HL-60 (cell line): ENCODE results near the gene SEC14L5.

Experiments
- DNase-seq, 2 experiments: peaks; one replicate each; pipeline ENCODE4 v3.0.0-alpha.2; 2010 to 2020; ENCODE audit warnings: low read depth in 1 of 2, low spot score in 1 of 2
- H3K27ac ChIP-seq: fragments of 250-450 bp; sonication (Bioruptor Pico); replicated peaks from 2 replicates; pipeline ENCODE4 v1.5.1; 2020; ENCODE audit warnings: mild to moderate bottlenecking, moderate library complexity
- H3K27me3 ChIP-seq: fragments of 250-450 bp; sonication (Bioruptor Pico); 2 replicates; pipeline ENCODE4 v1.5.1; 2021; ENCODE audit warnings: mild to moderate bottlenecking, moderate library complexity; ENCODE audit not compliant: insufficient read depth, poor library complexity, severe bottlenecking
- H3K4me3 ChIP-seq: replicated peaks from 2 replicates; pipeline ENCODE4 v1.5.1; 2011; ENCODE audit warnings: mild to moderate bottlenecking, control low read depth, low read length; ENCODE audit not compliant: insufficient read depth
- GABPA ChIP-seq: IDR thresholded peaks from 2 replicates; pipeline ENCODE4 v1.6.1; 2012; ENCODE audit warnings: low read depth
- POLR2AphosphoS5 ChIP-seq: IDR thresholded peaks from 2 replicates; pipeline ENCODE4 v1.6.1; 2012; ENCODE audit warnings: low read depth
- SPI1 ChIP-seq: IDR thresholded peaks from 2 replicates; pipeline ENCODE4 v1.6.1; 2012; ENCODE audit warnings: low read depth, mild to moderate bottlenecking, borderline replicate concordance
- TF ChIP-seq, protein P1 (sequence below): IDR thresholded peaks from one replicate; pipeline ENCODE4 v1.5.1; 2011; ENCODE audit warnings: low read length, control low read depth, inconsistent platforms; ENCODE audit not compliant: insufficient read depth
- TF ChIP-seq, protein P2 (sequence below): IDR thresholded peaks from 2 replicates; pipeline ENCODE4 v1.6.1; 2012; ENCODE audit warnings: low read depth; ENCODE audit not compliant: insufficient replicate concordance

Gene SEC14L5

DNA sequence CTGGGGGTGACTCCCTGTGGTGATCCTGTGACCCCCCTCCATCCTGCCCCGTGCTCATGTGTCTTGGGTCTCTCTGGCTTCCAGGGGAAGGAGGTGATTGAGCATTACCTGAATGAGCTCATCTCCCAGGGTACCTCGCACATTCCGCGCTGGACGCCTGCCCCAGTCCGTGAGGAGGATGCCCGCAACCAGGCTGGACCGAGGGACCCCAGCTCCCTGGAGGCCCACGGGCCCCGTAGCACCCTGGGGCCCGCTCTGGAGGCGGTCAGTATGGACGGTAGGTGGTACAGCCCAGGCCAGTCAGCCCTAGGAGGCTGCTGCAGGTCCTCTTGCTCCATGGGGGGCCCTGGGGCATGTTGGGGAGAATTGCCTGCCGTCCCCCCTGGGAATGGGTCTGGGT lies 33.6 kb downstream of the SEC14L5 start:
- no peak for DNase-seq

DNA sequence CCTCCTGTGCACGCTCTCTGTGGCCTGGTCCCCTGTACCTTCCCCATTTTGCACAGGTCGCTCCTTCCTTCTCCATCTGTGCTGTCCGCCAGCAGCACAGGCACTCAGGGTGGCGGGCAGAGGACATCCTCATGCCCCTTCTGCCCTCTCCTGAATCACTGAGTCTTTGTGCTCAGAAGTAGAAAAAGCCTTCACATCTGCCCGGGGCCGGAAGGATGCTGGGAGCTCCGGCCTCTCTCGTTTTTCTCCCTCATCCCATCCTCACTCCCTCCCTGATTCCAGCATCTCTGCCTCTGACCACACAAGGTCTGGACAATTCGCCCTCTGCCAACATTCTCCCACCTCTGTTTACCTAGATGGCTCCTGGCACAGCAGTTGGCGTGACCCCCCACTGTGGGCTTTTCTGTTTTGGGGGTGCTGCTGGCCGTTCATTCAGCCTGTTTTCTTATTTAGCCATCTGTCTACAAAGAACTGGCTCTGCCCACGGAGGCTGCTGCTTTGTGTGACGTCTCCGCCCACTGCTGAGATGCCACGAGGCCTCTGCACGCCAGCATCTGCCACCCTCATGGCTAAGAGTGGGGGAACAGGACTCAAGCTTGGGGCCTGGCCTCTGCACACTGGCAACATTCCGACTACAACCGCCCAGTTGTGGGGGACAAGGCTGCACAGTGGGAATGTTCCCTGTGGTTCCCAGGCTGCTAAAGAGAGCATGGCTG lies 36.7 kb downstream of the SEC14L5 start:
- TF ChIP-seq SPI1 = no peak
- TF ChIP-seq, protein P1, sequence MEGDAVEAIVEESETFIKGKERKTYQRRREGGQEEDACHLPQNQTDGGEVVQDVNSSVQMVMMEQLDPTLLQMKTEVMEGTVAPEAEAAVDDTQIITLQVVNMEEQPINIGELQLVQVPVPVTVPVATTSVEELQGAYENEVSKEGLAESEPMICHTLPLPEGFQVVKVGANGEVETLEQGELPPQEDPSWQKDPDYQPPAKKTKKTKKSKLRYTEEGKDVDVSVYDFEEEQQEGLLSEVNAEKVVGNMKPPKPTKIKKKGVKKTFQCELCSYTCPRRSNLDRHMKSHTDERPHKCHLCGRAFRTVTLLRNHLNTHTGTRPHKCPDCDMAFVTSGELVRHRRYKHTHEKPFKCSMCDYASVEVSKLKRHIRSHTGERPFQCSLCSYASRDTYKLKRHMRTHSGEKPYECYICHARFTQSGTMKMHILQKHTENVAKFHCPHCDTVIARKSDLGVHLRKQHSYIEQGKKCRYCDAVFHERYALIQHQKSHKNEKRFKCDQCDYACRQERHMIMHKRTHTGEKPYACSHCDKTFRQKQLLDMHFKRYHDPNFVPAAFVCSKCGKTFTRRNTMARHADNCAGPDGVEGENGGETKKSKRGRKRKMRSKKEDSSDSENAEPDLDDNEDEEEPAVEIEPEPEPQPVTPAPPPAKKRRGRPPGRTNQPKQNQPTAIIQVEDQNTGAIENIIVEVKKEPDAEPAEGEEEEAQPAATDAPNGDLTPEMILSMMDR = no peak
- TF ChIP-seq POLR2AphosphoS5 = no peak
- TF ChIP-seq, protein P2, sequence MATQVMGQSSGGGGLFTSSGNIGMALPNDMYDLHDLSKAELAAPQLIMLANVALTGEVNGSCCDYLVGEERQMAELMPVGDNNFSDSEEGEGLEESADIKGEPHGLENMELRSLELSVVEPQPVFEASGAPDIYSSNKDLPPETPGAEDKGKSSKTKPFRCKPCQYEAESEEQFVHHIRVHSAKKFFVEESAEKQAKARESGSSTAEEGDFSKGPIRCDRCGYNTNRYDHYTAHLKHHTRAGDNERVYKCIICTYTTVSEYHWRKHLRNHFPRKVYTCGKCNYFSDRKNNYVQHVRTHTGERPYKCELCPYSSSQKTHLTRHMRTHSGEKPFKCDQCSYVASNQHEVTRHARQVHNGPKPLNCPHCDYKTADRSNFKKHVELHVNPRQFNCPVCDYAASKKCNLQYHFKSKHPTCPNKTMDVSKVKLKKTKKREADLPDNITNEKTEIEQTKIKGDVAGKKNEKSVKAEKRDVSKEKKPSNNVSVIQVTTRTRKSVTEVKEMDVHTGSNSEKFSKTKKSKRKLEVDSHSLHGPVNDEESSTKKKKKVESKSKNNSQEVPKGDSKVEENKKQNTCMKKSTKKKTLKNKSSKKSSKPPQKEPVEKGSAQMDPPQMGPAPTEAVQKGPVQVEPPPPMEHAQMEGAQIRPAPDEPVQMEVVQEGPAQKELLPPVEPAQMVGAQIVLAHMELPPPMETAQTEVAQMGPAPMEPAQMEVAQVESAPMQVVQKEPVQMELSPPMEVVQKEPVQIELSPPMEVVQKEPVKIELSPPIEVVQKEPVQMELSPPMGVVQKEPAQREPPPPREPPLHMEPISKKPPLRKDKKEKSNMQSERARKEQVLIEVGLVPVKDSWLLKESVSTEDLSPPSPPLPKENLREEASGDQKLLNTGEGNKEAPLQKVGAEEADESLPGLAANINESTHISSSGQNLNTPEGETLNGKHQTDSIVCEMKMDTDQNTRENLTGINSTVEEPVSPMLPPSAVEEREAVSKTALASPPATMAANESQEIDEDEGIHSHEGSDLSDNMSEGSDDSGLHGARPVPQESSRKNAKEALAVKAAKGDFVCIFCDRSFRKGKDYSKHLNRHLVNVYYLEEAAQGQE = no peak
- H3K4me3 ChIP-seq = no peak overlapping the region
- H3K27me3 ChIP-seq = no peaks in the 10 kb centered on the region
- no peak overlapping the region for H3K27ac ChIP-seq
- DNase-seq = no peak

More for the DNA sequence above, 33.6 kb downstream of the SEC14L5 start:
- no peak for TF ChIP-seq SPI1
- TF ChIP-seq GABPA = no peak
- TF ChIP-seq, protein P2 = no peak
- TF ChIP-seq POLR2AphosphoS5 = no peak
- TF ChIP-seq, protein P1 = no peak
- Histone ChIP-seq H3K27ac (no peak overlapping the region), H3K4me3 (no peak overlapping the region), H3K27me3 (peaks cover 19% of the 10 kb centered on the region)

DNA sequence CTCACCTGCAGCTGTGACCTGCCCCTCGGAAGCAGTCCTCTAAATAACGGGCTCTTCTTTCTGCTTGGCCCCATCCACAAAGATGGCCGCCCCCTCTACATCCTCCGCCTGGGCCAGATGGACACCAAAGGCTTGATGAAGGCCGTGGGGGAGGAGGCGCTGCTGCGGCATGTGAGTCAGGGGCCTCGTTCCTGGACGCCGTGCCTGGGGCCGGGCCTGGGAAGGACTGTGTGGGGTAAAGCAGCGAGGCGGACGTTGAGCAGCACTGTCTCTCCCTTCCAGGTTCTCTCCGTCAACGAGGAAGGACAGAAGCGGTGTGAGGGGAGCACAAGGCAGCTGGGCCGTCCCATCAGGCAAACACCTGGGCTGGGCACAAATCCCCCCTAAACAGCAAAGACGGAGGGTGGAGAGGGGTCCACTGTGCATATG lies 42.5 kb downstream of the SEC14L5 start:
- TF ChIP-seq SPI1 = no peak
- no peak for TF ChIP-seq POLR2AphosphoS5
- TF ChIP-seq, protein P2 = no peak
- TF ChIP-seq, protein P1 = no peak
- no peak for TF ChIP-seq GABPA
- no peak for DNase-seq
- Histone ChIP-seq H3K27me3 (no peaks in the 10 kb centered on the region), H3K27ac (no peak overlapping the region), H3K4me3 (no peak overlapping the region)
